Activated CD8-positive, alpha-beta memory T cell treated with anti-CD3 and anti-CD28 coated beads, Interleukin-2, amount 50 U/mL, for 24 hours (primary cell): ENCODE results near the gene HPS4.
"Not testable (repeated sequence)": the region's sequence is repeated elsewhere in the genome, so short reads cannot be mapped to it uniquely, and the experiment has no call there.

Experiments
- DNase-seq: peaks from one replicate; pipeline ENCODE4 v3.0.0-alpha.2; 2020; ENCODE audit errors: extremely low read depth

Gene HPS4

DNA sequence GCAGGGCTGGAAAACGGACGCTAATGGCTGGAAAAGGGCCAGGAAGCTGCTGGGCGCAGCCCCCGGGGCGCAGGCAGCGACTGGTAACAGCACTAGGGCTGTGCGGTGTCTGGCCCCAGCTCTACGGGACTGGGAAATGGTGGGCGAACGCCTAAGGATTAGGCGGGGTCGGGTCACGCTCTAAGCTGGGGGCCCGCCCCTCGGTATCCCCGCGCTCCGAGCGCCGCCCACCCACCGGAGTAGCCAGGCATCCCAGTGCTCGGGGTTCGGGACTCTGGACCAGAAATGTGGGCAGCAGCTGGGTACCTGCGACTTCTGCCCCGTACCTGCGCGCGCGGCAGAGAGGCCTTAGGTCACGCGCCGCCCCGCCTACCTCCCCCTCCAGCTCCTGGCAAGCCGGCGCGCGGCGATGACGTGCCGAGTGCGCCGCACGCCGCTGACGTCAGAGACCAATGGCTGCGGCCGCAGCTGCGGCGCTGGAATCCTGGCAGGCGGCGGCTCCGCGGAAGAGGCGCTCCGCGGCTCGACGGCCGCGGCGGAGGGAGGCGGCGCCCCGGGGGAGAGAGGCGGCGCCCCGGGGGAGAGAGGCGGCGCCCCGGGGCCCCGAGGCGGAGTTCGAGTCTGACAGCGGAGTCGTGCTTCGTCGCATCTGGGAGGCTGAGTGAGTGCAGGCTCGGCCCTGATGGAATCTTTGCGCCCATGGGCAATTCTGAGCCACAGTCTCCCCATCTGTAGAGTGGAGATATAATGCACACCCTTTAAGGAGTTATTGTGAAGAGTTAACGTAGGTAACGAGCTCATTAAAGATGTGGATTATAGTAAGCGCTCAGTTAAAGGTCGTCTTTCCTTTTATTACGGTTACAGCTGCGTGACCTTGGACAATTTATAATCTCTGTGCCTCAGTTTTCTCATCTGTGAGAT is at the start of gene HPS4, which contains the start of gene SRRD:
TSS of gene HPS4 (minus strand) at position 345 of the 921 bp plus-strand sequence. CDS start 2,021 bp downstream, outside the sequence.
TSS of gene SRRD (plus strand) at position 439 of the 921 bp plus-strand sequence. CDS start at position 453, 14 bp downstream.
- DNase-seq: peak; percentile 76

DNA sequence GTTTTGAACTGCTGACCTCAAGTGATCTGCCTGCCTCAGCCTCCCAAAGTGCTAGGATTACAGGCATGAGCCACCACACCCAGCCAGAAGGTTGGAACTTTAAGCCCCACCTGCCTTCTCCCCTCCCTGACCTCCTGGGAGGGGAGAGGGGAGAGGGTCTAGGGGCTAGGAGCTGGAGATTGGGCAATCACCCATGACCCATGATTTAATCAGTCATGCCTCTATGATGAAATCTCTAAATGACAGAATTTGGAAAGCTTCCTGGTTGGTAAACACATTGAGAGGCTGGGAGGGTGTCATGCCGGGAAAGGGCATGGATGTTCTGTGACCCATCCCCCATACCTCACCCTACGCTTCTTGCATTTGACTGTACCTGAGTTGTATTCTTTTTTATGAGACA is 45.8 kb upstream of the HPS4 start:
- no peak for DNase-seq

GRCh38 chr22:26528518-26528917 is 44.9 kb upstream of the HPS4 start:
- DNase-seq: not testable (repeated sequence)

- DNase-seq: no peak
Observed at GRCh38 chr22:26527574-26528465, 44.2 kb upstream of the HPS4 start.

GRCh38 chr22:26527167-26527566 is 43.6 kb upstream of the HPS4 start:
- DNase-seq: no peak

DNA sequence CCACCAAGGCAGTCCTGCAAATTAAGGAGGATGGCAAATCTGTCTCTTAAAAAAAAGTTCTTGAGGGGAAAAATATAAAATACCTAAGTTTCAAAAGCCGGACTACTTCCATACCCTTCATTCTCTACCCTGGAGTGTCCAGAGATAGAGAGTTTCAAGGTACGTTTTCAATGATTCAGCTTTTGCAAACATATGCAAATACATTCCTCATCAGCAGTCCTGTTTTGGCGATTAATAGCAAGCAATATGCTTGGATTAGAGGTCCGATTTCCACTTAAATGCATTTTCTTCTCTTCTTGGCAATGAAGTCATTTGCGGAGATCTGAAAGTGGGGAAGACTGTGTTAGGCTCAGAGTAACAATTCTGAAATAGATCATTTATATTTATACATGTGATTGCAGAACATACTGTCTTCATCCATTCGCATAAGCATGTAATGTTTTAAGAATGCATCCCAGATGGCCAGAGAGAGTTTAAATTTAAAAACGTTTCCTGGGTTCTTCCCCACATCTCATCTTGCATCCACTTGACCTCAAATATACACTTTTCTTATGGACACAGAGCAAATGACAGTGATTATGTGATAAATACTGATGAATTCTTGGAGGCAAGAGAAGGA is 42.5 kb upstream of the HPS4 start:
- DNase-seq: no peak

DNA sequence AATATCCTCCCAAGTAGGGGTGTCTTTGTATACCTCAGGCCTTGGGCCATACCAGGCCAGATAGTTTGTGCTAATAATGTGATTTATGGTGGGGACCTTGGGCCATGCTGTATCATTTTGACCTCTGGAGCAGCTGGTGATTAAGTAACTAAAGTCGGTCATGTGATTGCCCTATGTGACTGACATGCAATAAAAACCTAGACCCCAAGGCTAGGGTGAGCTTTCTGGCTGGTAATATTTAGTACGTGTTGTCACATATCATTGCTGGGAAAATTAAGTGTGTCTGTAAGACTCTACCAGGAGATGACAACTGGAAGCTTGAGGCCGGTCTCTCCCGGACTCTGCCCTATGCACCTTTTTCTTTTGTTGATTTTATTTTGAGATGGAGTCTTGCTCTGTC is 41.3 kb upstream of the HPS4 start:
- no peak for DNase-seq

- DNase-seq: no peak
Observed at GRCh38 chr22:26522592-26522991, 39.0 kb upstream of the HPS4 start.

DNA sequence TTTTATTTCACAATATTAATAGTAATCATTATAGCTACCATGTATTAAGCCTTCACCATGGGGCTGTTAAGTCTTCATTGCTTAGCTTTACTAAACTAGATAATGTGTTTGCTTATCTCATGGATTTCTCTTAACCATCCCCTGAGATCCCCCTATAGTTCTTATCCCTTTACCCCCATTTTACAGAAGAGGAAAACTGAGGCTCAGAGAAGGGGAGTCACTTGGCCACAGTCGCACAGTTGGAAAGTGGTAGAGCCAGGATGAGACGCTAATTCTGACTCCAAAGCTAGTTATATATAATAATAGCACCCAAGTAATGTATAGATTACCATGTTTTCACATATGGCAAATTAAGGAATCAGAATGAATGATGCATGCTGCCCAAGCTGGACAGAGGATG is 38.4 kb upstream of the HPS4 start:
- DNase-seq: no peak

- no peak for DNase-seq
Observed at GRCh38 chr22:26517429-26517828, 33.8 kb upstream of the HPS4 start.

DNA sequence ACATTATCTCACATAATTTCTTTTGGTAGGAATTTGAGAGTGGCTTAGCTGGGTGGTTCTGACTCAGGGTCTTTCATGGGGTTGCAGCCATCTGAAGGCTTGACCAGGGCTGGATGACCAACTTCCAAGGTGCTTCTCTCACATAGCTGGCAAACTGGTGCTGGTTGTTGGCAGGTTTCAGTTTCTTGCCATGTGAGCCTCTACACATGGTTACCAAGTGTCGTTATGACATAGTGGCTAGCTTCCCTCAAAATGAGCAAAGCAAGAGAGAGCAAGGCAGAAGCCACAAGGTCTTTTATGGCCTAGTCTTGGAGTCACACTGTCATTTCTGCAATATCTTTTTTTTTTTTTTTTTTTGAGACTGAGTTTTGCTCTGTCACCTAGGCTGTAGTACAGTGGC is 32.9 kb upstream of the HPS4 start:
- no peak for DNase-seq

DNA sequence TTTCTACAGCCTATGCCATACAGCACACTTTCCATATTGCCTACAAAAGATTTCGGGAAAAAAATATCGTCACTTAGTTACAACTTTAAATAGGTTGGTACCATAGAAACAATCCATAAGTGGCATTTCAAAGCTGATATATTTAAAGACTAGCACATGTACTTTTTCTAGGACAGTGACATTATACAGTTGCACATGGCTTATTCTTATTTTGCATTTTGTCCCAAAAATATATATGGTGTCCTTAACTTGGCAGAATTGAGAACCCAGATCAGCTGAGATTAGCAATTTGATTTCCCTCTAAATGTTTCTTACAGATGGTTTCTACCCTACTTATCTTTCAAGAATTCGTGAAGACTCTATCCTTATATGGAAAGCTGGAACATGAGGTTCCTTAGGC is 32.3 kb upstream of the HPS4 start:
- no peak for DNase-seq

- no peak for DNase-seq
Observed at GRCh38 chr22:26514419-26515161, 31.0 kb upstream of the HPS4 start.

GRCh38 chr22:26513838-26514237 is 30.3 kb upstream of the HPS4 start:
- no peak for DNase-seq

GRCh38 chr22:26512149-26512793 is 28.7 kb upstream of the HPS4 start, which contains the start of gene TFIP11:
Gene TFIP11, minus strand, starts transcription at chr22:26512473. Its CDS starts 2,201 bp downstream, at chr22:26510272.
- peak; percentile 81 for DNase-seq

- no peak for DNase-seq
Observed at GRCh38 chr22:26508148-26508547, 24.6 kb upstream of the HPS4 start.

DNA sequence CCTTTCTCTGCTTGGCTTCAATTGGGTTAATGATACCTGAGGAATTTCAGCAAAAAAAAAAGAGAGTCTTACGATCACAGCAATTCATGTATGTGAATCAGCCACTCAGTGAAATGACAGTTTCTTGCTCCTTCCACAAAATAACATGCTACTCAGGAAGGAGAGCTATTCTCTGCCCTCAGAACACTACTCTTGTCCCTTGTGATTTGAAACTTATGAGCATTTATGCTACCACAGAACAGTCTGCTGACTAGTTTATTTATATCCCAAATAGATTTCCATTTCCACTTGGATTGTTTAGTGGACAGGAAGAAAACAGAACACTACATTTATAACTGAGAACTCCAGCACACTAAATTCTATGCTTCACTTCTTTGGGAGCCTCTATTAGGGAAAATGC is 20.2 kb upstream of the HPS4 start:
- DNase-seq: no peak

DNA sequence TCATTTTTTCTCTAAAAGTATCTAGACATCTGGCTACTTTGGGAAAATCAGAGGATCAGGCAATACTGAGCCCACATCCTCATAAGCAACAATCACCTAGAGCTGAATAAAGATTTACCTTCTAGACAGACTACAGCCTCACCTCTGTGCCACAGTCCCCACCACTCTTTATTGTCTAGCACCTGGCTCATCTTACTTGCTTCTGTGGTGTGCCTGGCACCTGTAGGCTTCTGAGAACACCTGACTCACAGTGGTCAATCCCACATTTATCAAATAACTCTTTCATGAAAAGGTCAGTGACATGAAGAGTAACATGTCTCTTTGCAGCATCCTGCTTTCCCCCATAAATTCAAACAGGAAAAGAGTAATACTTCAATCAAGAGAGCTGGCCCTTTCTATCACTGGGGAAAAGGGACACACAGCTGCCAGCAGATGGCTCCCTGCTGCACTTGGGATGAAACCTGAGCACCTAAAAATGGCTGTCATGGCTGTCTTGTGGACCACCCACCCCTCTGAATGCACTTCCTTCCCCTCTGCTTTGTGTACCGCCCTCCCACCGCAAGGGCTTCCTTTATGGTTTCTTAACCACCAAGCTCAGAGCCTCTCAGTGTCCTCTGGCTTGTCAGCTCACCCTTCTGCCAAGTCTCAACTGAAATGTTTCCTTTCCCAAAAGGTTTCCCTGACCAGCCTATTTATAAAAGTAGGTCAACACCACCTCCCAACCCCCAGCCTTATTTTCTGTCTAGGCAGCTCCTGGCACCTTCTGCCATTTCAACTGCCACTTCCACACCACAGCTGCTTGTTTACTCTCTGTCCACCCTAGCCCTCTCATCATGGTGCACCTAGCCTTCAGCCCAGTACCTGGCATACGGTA is 19.3 kb upstream of the HPS4 start:
- no peak for DNase-seq

GRCh38 chr22:26501996-26502395 is 18.4 kb upstream of the HPS4 start:
- no peak for DNase-seq
